HG02973 (cell line): ENCODE results near the gene GABBR1.

Experiments used
- ATAC-seq: cut with Tn5 transposase; IDR thresholded peaks from one replicate; pipeline ENCODE4 v1.9.1; 2021; ENCODE audit warnings: moderate library complexity; ENCODE audit not compliant: unreplicated experiment

Gene GABBR1

DNA sequence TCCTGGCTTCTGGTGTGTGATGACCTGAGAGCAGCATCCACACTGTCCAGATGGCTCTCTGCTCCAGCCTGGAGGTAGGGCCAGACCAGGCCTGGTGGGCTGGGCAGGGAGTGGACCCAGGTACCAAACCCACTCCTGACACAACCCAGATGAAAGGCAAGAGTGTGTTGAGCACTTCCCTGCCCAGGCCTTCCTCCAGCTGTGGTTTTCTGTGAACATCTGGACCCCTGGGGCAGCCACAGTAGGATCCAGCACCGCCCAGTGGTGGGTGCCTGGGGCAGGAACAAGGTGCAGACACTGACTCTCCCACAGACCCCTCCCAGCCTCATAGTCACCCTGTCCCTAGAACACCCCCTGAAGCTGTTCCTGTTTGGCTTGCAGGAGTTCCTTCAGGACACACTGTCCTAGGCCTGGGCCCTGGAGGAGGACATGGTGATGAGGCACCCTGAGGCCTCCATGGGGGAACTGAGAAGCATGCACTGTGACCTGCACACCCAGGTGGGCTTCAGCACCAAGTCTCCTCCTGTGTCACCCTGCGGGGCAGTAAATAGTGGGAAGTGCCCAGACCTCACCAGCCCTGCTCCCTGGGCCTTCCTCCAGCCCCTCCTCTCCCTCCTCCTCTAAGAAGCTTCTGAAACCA is 102.2 kb downstream of the GABBR1 start:
- no peak for ATAC-seq

DNA sequence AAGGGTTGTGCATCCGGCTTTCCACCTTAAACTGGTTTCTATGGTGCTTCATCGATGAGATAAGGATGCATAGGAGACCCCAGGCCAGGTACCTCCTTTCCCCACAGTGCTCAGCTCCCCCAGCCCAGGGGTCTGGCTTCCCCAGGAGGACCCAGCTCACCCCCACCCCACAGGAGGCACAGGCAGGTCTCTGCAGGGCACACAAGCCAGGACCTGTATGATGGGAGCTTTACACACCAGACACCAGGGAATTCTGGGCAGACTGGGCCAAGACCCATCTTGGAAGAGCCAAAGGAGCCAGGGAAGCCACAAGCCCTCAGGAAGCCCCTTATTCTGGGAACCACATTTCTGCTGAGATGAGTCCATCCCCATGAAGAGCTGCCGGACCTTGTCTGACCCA is 103.0 kb downstream of the GABBR1 start:
- no peak for ATAC-seq

DNA sequence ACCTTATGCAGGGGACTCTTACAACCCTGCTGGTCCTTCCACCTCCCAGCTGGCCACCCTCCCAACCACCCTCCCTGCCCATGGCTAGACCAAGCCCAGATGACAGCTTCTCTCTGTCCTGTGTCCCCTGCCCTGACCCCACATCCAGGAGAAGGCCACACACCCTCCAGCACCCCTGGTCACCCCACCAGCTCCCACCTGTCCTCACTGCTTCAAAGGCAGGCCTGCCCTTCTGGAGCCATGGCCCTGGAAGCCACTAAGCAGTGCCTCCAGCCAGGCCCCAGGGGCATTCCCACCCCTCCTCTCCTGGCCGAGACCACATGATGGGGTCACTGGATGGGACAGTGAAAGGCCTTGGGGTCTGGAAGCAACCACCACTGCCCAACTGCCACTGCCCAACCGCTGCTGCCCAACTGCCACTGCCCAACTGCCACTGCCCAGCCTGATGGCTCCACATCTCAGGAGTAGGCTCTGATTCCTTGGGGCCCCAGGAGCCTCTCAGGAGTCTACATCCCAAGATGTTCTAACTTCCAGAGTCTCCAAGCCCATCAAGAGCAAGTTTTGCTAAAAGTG is 103.9 kb downstream of the GABBR1 start:
- no peak for ATAC-seq

DNA sequence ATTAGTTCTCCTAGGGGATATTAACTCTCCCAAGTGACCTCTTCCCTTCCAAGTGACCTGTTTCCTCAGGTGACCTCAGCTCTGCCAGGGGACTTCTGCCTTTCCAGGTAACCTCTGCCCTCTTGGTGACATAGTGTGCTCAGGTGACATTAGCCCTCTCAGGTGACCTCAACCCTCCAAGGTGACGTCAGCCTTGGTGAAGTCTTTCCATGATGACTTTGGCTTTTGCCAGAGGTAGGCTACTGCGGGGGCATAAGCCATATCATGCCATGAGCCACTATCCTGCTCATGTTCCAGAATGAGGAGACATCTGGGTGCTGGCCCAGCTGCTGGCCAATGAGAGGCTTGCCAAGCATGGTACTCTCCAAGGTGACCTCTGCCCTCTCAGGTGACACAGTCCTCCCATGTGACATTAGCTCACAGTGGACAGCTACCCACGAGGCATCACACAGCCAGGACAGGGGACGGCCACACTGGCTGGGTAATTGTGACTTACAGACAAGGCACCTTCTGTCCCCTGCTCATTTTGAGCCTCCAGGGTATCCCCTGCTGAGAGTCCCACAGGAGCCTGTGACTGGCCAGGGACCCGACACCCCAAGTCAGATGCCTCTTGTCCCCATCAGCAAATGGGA is 104.6 kb downstream of the GABBR1 start:
- ATAC-seq, result no peak

DNA sequence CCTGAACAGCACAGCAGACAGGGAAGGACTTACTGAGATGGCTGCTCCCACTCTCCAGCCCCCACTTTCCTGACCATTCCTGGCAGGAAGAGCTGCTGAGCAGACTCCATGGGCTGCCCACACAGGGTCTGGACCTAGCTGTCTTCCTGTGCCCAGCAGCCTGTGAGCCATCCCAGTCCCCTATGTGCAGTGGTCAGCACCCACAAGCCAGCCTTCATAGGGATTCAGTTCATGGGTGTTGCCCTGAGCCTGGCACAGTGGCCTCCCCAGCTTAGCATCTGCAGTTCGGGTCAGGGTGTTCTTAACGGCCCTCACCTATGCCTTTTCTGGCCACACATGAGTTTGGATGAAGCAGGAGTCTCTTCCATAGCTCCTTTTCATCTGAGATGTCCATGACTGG is 105.4 kb downstream of the GABBR1 start:
- ATAC-seq, result no peak

DNA sequence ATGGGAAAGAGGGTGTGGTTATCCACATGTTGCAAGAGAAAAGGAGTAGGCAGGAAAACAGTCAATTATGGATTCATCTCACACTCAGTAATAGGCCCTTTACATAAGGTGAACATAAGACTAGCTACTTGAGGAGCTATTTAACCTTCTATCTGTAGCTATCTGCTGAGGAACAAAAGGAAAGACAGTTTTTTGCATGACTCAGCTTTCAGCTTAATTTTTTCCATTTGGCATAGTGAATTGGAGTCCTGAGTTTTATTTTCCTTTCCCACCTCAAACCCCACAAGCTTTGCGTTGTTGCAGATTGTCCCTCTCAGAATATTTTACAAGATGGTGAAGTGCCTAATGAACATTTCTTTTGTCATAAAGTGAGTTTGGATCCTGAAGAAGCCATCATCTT is 105.9 kb downstream of the GABBR1 start:
- no peak for ATAC-seq

DNA sequence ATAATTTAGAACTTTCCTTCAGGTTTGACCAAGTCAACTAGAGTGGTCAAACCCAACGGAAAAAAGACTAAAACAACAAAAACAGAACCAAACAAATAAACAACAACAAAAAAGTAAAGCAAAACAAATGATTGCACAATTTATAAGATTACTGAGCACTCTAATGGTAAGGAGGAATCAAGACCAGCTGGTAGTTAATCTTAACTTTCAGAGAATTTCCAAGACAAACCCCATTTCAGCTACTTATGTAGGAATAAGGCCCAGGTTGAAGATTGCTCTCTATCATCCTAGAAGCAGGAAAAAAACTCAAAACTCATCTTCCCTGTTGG is 107.7 kb downstream of the GABBR1 start:
- ATAC-seq, result no peak

DNA sequence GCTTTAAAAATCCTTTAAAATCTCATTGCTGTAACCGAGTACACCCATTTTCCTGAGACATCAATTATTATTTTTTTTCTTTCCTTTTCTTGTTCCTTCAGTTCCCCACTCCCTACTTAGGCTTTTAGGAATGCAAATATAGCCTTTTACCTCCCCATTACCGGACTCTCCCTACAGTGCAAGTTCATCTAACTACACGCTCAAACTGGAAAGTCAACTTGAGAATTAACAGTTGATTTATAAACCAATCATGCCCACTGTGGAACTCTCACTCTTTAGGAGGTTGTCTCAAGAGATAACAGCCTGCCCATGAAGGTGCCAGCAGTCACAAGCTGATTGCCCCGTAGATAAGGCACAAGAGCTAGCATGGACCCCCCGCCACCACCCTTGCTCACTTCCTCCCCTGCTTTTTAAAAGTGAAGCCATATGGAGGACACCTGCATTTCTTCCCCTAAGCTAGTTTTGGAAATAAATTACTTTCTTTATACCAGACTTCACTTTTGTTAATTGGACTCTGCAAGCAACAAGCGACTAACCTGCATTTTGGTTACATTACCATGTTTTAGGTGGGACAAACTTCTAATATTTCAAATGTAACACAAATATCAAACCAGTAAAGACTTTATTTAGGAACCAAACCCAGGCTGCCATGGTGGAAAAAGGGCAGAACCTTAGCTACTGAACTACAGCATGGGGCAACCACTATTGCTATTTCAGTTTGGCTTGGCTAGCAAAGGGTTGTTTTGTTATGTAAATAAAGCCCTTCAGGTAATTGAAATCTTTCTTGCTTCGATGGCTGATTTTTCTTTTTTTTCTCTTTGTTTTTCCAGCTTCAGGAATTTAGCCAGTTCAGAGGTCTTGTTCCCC is 108.3 kb downstream of the GABBR1 start:
- ATAC-seq, result no peak

DNA sequence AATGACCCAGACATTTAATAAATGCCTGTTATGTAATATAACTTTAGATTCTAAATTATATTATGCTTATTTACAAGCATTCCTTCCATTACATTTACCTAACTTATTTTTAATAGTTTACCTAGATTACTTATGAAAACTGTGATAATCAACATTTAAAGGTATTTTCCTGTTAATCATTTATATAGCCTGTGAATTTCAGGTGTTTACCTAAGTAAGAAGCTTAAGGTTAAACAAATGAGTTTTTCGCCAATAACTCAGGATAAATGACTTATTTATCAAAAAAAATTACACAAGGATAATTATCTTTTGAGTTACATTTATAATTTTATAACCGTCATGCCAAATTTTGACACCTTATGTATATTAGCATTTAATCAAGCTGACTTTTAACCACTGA is 108.9 kb downstream of the GABBR1 start:
- ATAC-seq, result no peak

DNA sequence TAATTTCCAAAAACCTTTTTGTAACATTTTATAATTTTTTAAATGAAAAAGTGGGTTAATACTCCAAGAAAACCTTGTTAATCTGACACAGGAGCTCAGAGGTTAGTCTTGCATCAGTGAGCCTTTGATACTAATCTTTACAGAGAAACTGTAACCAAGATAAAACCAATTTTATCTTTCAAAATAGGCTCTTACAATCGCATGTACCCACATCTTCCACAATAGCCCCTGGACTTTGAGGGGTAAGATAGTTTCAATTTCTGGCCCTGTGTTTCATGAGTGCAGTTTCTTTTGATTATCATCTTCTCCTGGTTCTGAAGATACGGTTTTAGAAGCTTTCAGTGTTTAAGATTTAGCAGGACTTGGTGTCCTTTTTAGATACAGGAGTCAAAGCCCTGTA is 110.8 kb downstream of the GABBR1 start:
- no peak for ATAC-seq

DNA sequence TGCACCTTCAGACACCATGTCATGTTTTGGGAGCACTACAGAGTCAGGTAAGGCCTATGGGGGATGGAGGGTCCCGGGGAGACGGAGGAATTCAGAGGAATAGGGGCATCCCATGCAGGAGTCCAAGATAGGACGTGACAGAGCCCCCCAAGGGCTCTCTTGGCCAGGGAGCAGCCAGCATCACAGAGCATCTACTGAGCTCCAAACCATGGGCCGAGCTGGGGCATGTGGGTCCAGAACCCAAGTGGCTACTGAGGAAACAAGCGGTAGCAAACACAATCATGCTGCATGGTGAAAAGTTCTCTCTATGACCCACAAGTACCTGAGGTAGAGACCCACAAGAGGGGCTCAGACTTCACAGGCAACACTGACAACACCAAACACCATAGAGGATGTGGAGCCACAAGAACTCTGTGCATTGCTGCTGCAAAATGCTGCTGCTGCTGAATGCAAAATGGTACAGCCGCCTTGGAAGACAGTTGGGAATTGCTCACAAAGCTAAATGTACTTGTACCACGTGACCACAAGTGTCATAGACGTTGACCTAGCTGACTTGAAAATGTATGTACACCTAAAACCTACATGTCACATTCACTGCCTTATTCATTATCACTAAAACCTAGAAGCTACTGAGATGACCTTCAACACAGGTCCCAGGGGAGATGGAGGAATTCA is 111.8 kb downstream of the GABBR1 start:
- ATAC-seq, result no peak

DNA sequence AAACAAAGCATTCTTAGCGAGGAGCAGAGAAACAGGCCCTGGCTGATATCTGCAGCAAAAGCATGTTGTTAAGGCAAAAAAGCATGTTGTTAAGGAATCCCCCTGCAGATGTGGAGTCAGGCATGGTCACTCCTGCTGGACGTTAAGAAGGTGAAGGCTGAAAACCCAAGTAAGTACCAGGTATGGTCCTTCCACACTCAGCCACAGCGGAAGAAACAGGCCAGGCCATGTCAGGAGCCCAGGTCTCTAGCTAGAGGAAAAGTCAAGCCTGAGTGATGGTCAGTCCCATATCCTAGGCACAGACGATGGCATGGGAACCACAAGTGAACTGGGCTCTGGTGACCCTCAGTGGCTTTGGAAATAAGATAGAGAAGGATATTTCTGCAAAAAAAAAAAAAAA is 112.8 kb downstream of the GABBR1 start:
- no peak for ATAC-seq

DNA sequence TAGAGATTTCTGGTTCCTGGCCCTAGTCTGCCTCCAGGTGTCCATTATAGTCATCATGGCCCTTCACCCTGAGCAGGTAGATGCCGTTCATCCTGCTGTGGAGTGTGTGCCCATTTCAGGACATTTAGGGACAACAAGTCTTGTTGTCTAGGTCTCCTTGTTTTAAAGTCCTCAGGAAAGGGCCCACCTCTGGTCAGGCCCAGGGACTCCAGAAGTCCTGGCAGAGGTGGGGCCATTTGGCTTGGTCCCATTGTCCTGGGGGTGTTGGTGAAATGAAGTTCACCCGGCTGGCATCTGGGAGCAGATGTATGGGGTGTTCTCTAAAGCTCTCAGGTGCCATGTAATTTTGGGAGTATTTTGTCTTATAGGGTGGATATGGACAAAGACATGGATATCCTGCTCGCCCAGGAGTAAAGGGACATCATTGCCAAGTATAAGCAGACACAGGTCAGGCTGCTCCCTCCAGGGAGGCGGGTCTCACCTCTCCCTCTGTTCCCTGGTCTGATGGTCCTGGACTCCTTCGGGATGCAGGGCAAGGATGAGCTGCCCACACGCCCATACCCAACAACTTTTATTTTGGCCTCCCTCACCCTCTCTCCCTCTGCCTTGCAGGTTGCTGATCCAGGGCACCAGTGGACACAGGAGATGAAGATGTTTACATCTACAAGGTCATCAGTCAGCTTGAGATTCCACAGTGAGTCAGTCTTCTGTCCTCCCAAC is 113.5 kb downstream of the GABBR1 start:
- no peak for ATAC-seq

DNA sequence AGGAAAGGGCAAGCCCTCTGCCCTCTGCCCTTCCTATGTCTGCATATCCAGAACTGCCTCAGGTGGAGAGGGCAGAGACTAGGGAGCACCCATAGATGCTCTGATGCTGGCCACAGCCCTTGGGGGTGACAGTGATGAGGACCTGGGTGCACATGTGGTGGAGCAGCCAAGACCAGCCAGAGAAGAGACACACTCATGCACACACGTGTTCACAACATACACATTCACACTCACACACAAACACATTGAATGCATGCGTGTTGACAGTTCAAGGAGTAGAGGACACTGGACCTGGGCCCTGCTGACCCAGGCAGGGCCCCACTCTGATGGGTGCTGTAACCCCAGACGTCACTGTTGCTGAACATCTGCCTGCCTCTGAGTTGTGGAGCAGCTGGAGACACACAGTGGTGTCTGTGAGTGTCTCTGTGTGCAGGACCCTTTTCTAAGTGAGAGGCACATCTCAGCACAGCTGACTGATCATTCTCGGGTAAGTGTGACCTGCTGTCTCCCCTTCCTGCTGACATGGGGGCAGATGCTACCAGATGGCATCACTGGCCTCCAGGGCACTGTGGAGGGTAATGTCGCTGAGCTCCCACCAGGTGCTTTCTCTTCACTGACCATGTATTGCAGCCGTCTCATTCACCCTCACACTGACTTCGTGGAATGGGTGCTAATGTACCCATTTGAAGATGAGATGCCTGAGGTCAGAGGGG is 115.1 kb downstream of the GABBR1 start:
- ATAC-seq, result no peak

DNA sequence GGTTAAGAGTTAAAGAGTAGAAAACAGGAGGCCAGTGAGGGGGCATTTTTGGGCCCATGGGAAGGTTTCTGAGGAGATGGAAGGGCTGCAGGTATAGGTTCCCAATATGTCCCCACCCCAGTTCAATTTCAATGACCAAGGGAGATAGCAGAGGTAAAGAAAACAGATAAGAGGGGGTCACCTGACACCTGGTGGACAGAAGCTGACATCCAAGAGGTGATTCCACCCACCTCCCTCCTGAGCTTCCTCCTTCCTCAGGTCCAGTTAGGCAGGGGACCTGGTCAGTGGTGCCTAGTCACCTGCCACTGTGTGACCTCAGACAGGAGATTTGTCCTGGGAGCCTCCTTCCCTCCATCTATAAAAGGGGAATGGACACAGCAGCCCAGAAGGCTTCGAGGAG is 115.7 kb downstream of the GABBR1 start:
- ATAC-seq, result no peak

DNA sequence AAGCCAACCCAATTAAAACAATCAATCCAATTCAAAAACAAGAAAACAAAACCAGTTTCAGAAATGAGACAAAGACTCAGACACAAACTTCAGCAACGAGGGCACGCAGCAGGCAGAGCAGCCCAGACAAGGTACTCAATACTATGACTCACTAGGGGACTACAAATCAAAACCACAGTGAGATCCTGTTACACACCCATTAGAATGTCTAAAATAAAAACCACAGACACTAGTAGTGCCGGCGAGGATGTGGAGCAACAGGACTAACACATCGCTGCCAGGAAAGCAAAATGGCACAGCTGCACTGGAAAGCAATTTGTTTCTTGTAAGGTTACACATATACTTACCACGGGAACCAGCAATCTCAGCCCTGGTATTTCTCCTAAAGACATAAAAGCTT is 116.9 kb downstream of the GABBR1 start:
- no peak for ATAC-seq

DNA sequence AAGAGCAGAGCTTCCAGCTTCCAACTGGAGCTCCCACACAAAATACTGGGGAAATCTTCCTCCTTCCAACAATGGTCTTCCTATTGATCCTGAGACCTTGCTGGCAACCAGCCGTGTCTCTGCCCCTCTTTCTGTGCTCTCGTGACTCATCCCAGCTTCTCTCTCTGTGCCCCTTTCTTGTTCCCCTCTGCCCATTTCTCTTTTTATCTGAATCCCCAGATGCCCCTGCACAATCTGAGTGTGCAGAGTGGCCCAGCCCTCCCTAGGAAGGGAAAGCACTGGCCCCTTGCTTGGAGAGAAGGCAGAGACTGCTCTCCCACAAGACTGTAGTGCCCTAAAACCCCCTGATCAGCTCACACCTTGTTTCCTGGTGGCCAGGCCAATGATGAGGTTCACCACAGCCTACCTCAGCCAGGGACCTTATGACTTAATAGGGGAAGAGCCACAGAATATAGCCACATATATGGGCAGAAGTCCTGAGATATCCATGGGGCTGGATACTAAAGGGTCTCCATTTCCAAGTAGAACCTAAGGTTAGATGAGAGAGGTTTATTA is 122.2 kb downstream of the GABBR1 start:
- no peak for ATAC-seq

DNA sequence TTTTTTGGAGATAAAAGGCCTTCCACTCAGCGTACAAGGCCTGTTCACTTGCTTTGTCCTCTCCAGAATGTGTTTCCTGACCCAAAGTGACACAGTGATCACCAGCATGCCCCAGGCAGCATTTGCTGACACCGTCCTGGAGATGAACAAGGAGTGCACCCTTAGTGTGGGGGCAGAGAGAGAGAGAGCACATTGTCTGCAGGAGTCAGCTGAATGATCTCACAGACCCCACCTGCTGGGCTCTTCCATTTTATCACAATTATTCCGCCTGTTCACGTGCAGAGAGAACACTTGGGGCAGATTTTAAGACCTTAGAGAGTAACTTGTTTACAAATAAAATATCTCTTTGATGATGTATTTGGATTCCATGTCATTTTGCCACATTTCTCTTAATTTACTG is 122.8 kb downstream of the GABBR1 start:
- no peak for ATAC-seq
